ENCODE results near the gene ADAM19. TPM values are rescaled to one million over a fixed set of nuclear protein-coding genes. Genes with fewer than 3 reads are reported as not detected.
"Not testable (repeated sequence)": the region's sequence is repeated elsewhere in the genome, so short reads cannot be mapped to it uniquely, and the experiment has no call there.

The ADAM19 gene
- total and polyA plus RNA-seq, 2 of the 4 experiments (the other 2 are of a cell fraction) = 35.5 to 49.2 TPM

DNA sequence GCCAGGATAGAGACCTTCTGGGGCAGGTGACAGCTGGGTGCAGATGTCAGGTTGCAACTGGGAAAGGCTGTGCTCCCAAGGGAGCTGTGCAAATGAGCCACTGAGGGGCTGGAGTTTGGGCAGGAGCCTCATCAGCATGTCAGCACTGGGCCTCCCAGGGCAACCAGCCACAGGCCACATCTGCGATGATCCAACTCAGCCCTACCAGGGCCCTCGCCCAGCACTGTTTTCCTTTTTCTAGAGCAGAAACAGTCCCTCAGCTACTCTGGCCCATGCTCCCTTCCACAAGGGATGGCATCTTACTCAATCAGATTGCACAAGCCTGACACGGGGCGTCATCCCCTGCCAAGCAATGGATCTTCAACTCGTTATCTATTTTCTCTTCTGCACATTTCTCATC lies 90.8 kb downstream of the ADAM19 start:
- no peak overlapping the region for H2AK5ac ChIP-seq (ENCODE audit: low read depth, low read length)
- no peak overlapping the region for H2BK15ac ChIP-seq (ENCODE audit: low read depth, low read length)
- H2BK20ac ChIP-seq (ENCODE audit: low read depth, low read length) = no peak overlapping the region
- ATAC-seq (ENCODE audit: low read depth) = peak; percentile 65
- H3K23ac ChIP-seq (ENCODE audit: low read depth, low read length) = no peak overlapping the region
- H3K4me1 ChIP-seq (ENCODE audit: control insufficient read depth, insufficient read depth, low read length) = peaks cover 2% of the 10 kb centered on the region; the same call in 1 of the 2 replicates
- no peak overlapping the region for H3K4ac ChIP-seq (ENCODE audit: low read depth, low read length)
- intact Hi-C loops (cut with micrococcal nuclease) (no loop called here), in situ Hi-C loops (cut with MboI; ENCODE audit: low sequenced_read_pairs) (no loop called here), dilution Hi-C loops (cut with HindIII; ENCODE audit: low sequenced_read_pairs, unreplicated experiment) (no loop called here)
- H3K79me1 ChIP-seq (ENCODE audit: low read depth in 1 of 2, low read length in 2 of 2) = peaks cover 21 to 30% of the 10 kb centered on the region in 2 experiments
- TF ChIP-seq CEBPB (IDR thresholded peaks at IDR 0.05; ENCODE audit: low read depth, low read length) = peak; percentile 82
- no peak; the same call in 1 of the 2 replicates for TF ChIP-seq SMC3 (IDR thresholded peaks at IDR 0.05; ENCODE audit: low read depth, low read length)
- H2AFZ ChIP-seq (replicated peaks; ENCODE audit: low read length, poor library complexity) = no peak overlapping the region
- CTCF ChIA-PET = interaction anchor here (1.4 to 1.8 kb wide), 2 partner anchors 13 to 234 kb away, joined by 4 read pairs; no protein-coding TSS in a partner anchor
- H3K4me2 ChIP-seq (ENCODE audit: low read depth, low read length) = no peak overlapping the region
- H3K9me1 ChIP-seq (ENCODE audit: insufficient read depth, low read length) = peaks cover 4% of the 10 kb centered on the region; the same call in 1 of the 2 replicates
- no peak overlapping the region for H4K8ac ChIP-seq (ENCODE audit: low read depth in 2 of 2, low read length in 2 of 2)
- H4K20me1 ChIP-seq (ENCODE audit: insufficient read depth, low read length) = peaks cover 2% of the 10 kb centered on the region; the same call in 1 of the 2 replicates
- WGBS, 2 experiments (ENCODE audit: extremely low coverage in 2 of 2, insufficient read length in 1 of 2) = 64% methylated on average over 5 of the region's 5 CpGs; no CpG with 5 or more reads in 1 of the 2 experiments
- H3K9me3 ChIP-seq (ENCODE audit: control insufficient read depth, insufficient read depth, low read length) = no peaks in the 10 kb centered on the region
- no peak overlapping the region for H2AK9ac ChIP-seq (replicated peaks; ENCODE audit: low read depth, low read length, poor library complexity)
- H2BK120ac ChIP-seq (ENCODE audit: low read depth, low read length) = no peak overlapping the region
- no peak overlapping the region for H3K56ac ChIP-seq (ENCODE audit: extremely low read depth, insufficient read depth, low read length)
- no peak overlapping the region for H4K5ac ChIP-seq (ENCODE audit: low read depth, low read length)
- no peaks in the 10 kb centered on the region for H3K27me3 ChIP-seq (ENCODE audit: control insufficient read depth, insufficient read depth, low read length)
- H3K4me3 ChIP-seq (ENCODE audit: insufficient read depth, low read depth, low read length) = no peak overlapping the region
- no TSS peak for BruUV-seq (replicated peaks)
- no peak overlapping the region for H3K9ac ChIP-seq (ENCODE audit: low read depth, low read length)
- H3K36me3 ChIP-seq (ENCODE audit: control insufficient read depth, insufficient read depth, low read length) = peaks cover 50% of the 10 kb centered on the region
- H2BK5ac ChIP-seq (ENCODE audit: low read depth, low read length, poor library complexity, severe bottlenecking) = no peak overlapping the region
- POLR2A ChIA-PET (ENCODE audit: unreplicated experiment) = no interaction called here
- no peak overlapping the region for H3K27ac ChIP-seq (ENCODE audit: insufficient read depth, low read length)
- DNase-seq = peak; percentile 23
- H3K14ac ChIP-seq (replicated peaks; ENCODE audit: low read depth, low read length) = 0 out of 2 replicates have a peak overlapping the region, but pooled peaks have one; percentile 71
- no peak overlapping the region for H3K18ac ChIP-seq (ENCODE audit: low read depth, low read length)
- no peak overlapping the region for H4K91ac ChIP-seq (ENCODE audit: insufficient read depth, low read depth, low read length)

DNA sequence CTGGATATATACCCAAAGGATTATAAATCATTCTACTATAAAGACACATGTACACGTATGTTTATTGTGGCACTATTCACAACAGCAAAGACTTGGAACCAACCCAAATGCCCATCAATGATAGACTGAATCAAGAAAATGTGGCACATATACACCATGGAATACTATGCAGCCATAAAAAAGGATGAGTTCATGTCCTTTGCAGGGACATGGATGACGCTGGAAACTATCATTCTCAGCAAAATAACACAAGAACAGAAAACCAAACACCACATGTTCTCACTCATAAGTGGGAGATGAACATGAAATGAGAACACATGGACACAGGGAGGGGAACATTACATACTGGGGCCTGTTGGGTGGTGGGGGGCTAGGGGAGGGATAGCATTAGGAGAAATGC lies 92.9 kb downstream of the ADAM19 start:
- H3K4me3 ChIP-seq (ENCODE audit: insufficient read depth, low read depth, low read length); H4K8ac ChIP-seq (ENCODE audit: low read depth in 2 of 2, low read length in 2 of 2); BruUV-seq (replicated peaks); H4K20me1 ChIP-seq (ENCODE audit: insufficient read depth, low read length); H2AFZ ChIP-seq (replicated peaks; ENCODE audit: low read length, poor library complexity); POLR2A ChIA-PET (ENCODE audit: unreplicated experiment); H3K4me1 ChIP-seq (ENCODE audit: control insufficient read depth, insufficient read depth, low read length); H2AK9ac ChIP-seq (replicated peaks; ENCODE audit: low read depth, low read length, poor library complexity); in situ Hi-C loops (cut with MboI; ENCODE audit: low sequenced_read_pairs); H3K9ac ChIP-seq (ENCODE audit: low read depth, low read length); H2BK120ac ChIP-seq (ENCODE audit: low read depth, low read length); H2AK5ac ChIP-seq (ENCODE audit: low read depth, low read length); H3K27ac ChIP-seq (ENCODE audit: insufficient read depth, low read length); H2BK20ac ChIP-seq (ENCODE audit: low read depth, low read length); CTCF ChIA-PET; ATAC-seq (ENCODE audit: low read depth); intact Hi-C loops (cut with micrococcal nuclease); DNase-seq; H3K23ac ChIP-seq (ENCODE audit: low read depth, low read length); H3K9me3 ChIP-seq (ENCODE audit: control insufficient read depth, insufficient read depth, low read length); H3K4me2 ChIP-seq (ENCODE audit: low read depth, low read length); H3K4ac ChIP-seq (ENCODE audit: low read depth, low read length); H3K56ac ChIP-seq (ENCODE audit: extremely low read depth, insufficient read depth, low read length); H4K91ac ChIP-seq (ENCODE audit: insufficient read depth, low read depth, low read length); H4K5ac ChIP-seq (ENCODE audit: low read depth, low read length); H3K14ac ChIP-seq (replicated peaks; ENCODE audit: low read depth, low read length); H3K9me1 ChIP-seq (ENCODE audit: insufficient read depth, low read length); dilution Hi-C loops (cut with HindIII; ENCODE audit: low sequenced_read_pairs, unreplicated experiment); H3K27me3 ChIP-seq (ENCODE audit: control insufficient read depth, insufficient read depth, low read length); H2BK5ac ChIP-seq (ENCODE audit: low read depth, low read length, poor library complexity, severe bottlenecking); H3K18ac ChIP-seq (ENCODE audit: low read depth, low read length); H2BK15ac ChIP-seq (ENCODE audit: low read depth, low read length): not testable (repeated sequence)
- H3K36me3 ChIP-seq (ENCODE audit: control insufficient read depth, insufficient read depth, low read length) = peaks cover 39% of the 10 kb centered on the region
- WGBS, 2 experiments (ENCODE audit: extremely low coverage in 2 of 2, insufficient read length in 1 of 2) = no CpG with 5 or more reads among the region's 2 CpGs
- H3K79me1 ChIP-seq (ENCODE audit: low read depth in 1 of 2, low read length in 2 of 2) = peaks cover 23 to 34% of the 10 kb centered on the region in 2 experiments
